Endodermal cell (in vitro differentiated cells): ENCODE data around the gene MYO7A. TPM values are rescaled to one million over a fixed set of nuclear protein-coding genes. Genes with fewer than 3 reads are reported as not detected.

Experiments used
- DNase-seq: peaks from one replicate; pipeline ENCODE4 v3.0.0-alpha.2; 2017
- H3K27ac ChIP-seq: 2 replicates; pipeline ENCODE4 v1.5.1; 2013; ENCODE audit warnings: mild to moderate bottlenecking, low read depth, low read length, moderate library complexity
- H3K27me3 ChIP-seq: 2 replicates; pipeline ENCODE4 v1.6.1; 2013; ENCODE audit warnings: mild to moderate bottlenecking, low read length, moderate library complexity; ENCODE audit not compliant: insufficient read depth, control insufficient read depth, poor library complexity, severe bottlenecking
- H3K36me3 ChIP-seq: 2 replicates; pipeline ENCODE4 v1.7.0; 2013; ENCODE audit warnings: mild to moderate bottlenecking, low read length, moderate library complexity; ENCODE audit not compliant: control insufficient read depth, insufficient read depth
- H3K4me1 ChIP-seq: one replicate; pipeline ENCODE4 v1.7.0; 2013; ENCODE audit warnings: low read length; ENCODE audit not compliant: control insufficient read depth, insufficient read depth
- H3K4me3 ChIP-seq: 2 replicates; pipeline ENCODE4 v1.5.1; 2013; ENCODE audit warnings: mild to moderate bottlenecking, low read length, moderate library complexity
- H3K9ac ChIP-seq: 2 replicates; pipeline ENCODE4 v1.6.1; 2013; ENCODE audit warnings: mild to moderate bottlenecking, low read length, moderate library complexity; ENCODE audit not compliant: poor library complexity, severe bottlenecking; ENCODE audit errors: extremely low read depth
- H3K9me3 ChIP-seq: 2 replicates; pipeline ENCODE4 v1.6.1; 2013; ENCODE audit warnings: mild to moderate bottlenecking, low read length, moderate library complexity; ENCODE audit not compliant: control insufficient read depth
- H3K27ac Mint-ChIP-seq: 2 replicates; pipeline ENCODE4 v1.8.0; 2020; ENCODE audit warnings: mixed read lengths
- H3K27me3 Mint-ChIP-seq: 2 replicates; pipeline ENCODE4 v1.8.0; 2021; ENCODE audit warnings: mild to moderate bottlenecking, mixed read lengths; ENCODE audit not compliant: insufficient read depth
- H3K36me3 Mint-ChIP-seq: 2 replicates; pipeline ENCODE4 v1.8.0; 2020; ENCODE audit warnings: low read depth, mixed read lengths
- H3K4me1 Mint-ChIP-seq: 2 replicates; pipeline ENCODE4 v1.8.0; 2020; ENCODE audit warnings: mixed read lengths
- H3K4me3 Mint-ChIP-seq: 2 replicates; pipeline ENCODE4 v1.8.0; 2020; ENCODE audit warnings: mild to moderate bottlenecking, moderate library complexity, mixed read lengths
- H3K9me3 Mint-ChIP-seq: 2 replicates; pipeline ENCODE4 v1.8.0; 2020; ENCODE audit warnings: mild to moderate bottlenecking, mixed read lengths
- CTCF ChIP-seq: fragments of 200-600 bp; sonication (generic); conservative IDR thresholded peaks from 2 replicates; pipeline ENCODE4 v1.5.0; 2021; ENCODE audit warnings: antibody characterized with exemption, mild to moderate bottlenecking
- WGBS, 2 experiments: methylation state at CpG; one replicate each; pipeline versions ENCODE4 v1.1.5 to v1.1.7; 2013; ENCODE audit warnings: missing lambda C conversion rate in 2 of 2, mixed read lengths in 1 of 2; ENCODE audit not compliant: insufficient coverage in 1 of 2, insufficient read length in 1 of 2; 5-methylcytosine and 5-hydroxymethylcytosine counted together
- total RNA-seq, 2 donors: library from RNA; stranded (reverse); fragmentation: NEBNext Ultra II Directional in 1 of 2; extraction: Animal tissue kit (Norgen Biotek cat#: 25700) in 1 of 2; gene quantifications; 2 replicates in 1 of 2; 3 replicates in 1 of 2; pipeline ENCODE4 v1.2.1, GENCODE V29; 2021

The MYO7A gene
- total RNA-seq, 2 donors from 2014 or later: 2.4 to 2.7 TPM

GRCh38 chr11:77189588-77190210, 61.7 kb downstream of the MYO7A start:
- Mint-ChIP-seq H3K9me3 (no peaks in the 10 kb centered on the region), H3K4me3 (no peak overlapping the region), H3K27me3 (peaks cover 2% of the 10 kb centered on the region), H3K27ac (no peak overlapping the region), H3K36me3 (no peaks in the 10 kb centered on the region), H3K4me1 (peaks cover 4% of the 10 kb centered on the region)
- H3K36me3 ChIP-seq: no peaks in the 10 kb centered on the region
- H3K27ac ChIP-seq: no peak overlapping the region
- DNase-seq: no peak
- no peaks in the 10 kb centered on the region for H3K27me3 ChIP-seq
- no peak overlapping the region for H3K9ac ChIP-seq
- H3K4me3 ChIP-seq: no peak overlapping the region
- H3K9me3 ChIP-seq: no peaks in the 10 kb centered on the region
- no peak for TF ChIP-seq CTCF
- H3K4me1 ChIP-seq: peaks cover 3% of the 10 kb centered on the region
- WGBS, 2 experiments: 89 to 93% methylated on average over 16 to 28 of the region's 28 CpGs

- H3K27me3 Mint-ChIP-seq: peaks cover 2% of the 10 kb centered on the region
- Histone ChIP-seq H3K4me3 (no peak overlapping the region), H3K36me3 (no peaks in the 10 kb centered on the region), H3K27me3 (no peaks in the 10 kb centered on the region), H3K9ac (no peak overlapping the region), H3K4me1 (peaks cover 3% of the 10 kb centered on the region), H3K9me3 (no peaks in the 10 kb centered on the region), H3K27ac (no peak overlapping the region)
- whole genome bisulfite sequencing, 2 experiments: 94 to 98% methylated on average over 17 to 21 of the region's 21 CpGs
- no peaks in the 10 kb centered on the region for H3K9me3 Mint-ChIP-seq
- TF ChIP-seq CTCF: no peak
- H3K36me3 Mint-ChIP-seq: no peaks in the 10 kb centered on the region
- no peak overlapping the region for H3K27ac Mint-ChIP-seq
- H3K4me1 Mint-ChIP-seq: peaks cover 4% of the 10 kb centered on the region
- H3K4me3 Mint-ChIP-seq: no peak overlapping the region
- no peak for DNase-seq
Measured at GRCh38 chr11:77190331-77191075, 62.5 kb downstream of the MYO7A start.

- Mint-ChIP-seq H3K27ac (peak overlapping the region; percentile 90), H3K27me3 (peaks cover 2% of the 10 kb centered on the region), H3K9me3 (no peaks in the 10 kb centered on the region), H3K4me3 (peak overlapping the region; percentile 53), H3K36me3 (no peaks in the 10 kb centered on the region), H3K4me1 (peaks cover 4% of the 10 kb centered on the region)
- WGBS, 2 experiments: 83 to 94% methylated on average over 1 to 11 of the region's 11 CpGs
- Histone ChIP-seq H3K27ac (no peak overlapping the region), H3K4me3 (no peak overlapping the region), H3K27me3 (no peaks in the 10 kb centered on the region), H3K4me1 (peaks cover 3% of the 10 kb centered on the region), H3K36me3 (no peaks in the 10 kb centered on the region), H3K9me3 (no peaks in the 10 kb centered on the region), H3K9ac (no peak overlapping the region)
- no peak for TF ChIP-seq CTCF
- no peak for DNase-seq
Measured at GRCh38 chr11:77191429-77191822, 63.4 kb downstream of the MYO7A start.
